WI38 (cell line): ENCODE results near the gene KRTAP10-6.
"Not testable (repeated sequence)": the region's sequence is repeated elsewhere in the genome, so short reads cannot be mapped to it uniquely, and the experiment has no call there.

Source experiments
- H3K4me3 ChIP-seq: 2 replicates; pipeline ENCODE4 v1.5.1; 2011; ENCODE audit warnings: low read depth, mild to moderate bottlenecking, control low read depth, low read length
- TF ChIP-seq, protein P1 (sequence below): IDR thresholded peaks from 2 replicates; pipeline ENCODE4 v1.5.1; 2012; ENCODE audit warnings: low read depth, mild to moderate bottlenecking, control low read depth, low read length

KRTAP10-6 gene

DNA sequence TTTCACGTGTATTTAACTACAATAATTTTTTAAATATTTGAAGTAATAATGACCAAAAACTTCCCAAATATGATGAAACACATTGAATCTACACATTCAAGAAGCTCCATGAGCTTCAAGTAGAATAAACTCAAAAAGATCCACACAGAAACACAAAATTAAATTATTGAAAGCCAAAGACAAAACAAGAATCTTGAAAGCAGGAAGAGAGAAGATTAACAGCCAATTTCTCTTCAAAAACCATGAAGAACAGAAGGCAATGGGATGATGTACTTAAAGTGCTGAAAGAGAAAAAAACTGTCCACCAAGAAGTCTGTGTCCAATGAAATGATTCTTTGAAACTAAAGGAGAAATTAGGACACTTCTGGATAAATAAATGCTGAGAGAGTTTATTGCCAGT, 39.8 kb upstream of the KRTAP10-6 start:
- TF ChIP-seq, protein P1, sequence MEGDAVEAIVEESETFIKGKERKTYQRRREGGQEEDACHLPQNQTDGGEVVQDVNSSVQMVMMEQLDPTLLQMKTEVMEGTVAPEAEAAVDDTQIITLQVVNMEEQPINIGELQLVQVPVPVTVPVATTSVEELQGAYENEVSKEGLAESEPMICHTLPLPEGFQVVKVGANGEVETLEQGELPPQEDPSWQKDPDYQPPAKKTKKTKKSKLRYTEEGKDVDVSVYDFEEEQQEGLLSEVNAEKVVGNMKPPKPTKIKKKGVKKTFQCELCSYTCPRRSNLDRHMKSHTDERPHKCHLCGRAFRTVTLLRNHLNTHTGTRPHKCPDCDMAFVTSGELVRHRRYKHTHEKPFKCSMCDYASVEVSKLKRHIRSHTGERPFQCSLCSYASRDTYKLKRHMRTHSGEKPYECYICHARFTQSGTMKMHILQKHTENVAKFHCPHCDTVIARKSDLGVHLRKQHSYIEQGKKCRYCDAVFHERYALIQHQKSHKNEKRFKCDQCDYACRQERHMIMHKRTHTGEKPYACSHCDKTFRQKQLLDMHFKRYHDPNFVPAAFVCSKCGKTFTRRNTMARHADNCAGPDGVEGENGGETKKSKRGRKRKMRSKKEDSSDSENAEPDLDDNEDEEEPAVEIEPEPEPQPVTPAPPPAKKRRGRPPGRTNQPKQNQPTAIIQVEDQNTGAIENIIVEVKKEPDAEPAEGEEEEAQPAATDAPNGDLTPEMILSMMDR: no peak
- H3K4me3 ChIP-seq: no peak overlapping the region

DNA sequence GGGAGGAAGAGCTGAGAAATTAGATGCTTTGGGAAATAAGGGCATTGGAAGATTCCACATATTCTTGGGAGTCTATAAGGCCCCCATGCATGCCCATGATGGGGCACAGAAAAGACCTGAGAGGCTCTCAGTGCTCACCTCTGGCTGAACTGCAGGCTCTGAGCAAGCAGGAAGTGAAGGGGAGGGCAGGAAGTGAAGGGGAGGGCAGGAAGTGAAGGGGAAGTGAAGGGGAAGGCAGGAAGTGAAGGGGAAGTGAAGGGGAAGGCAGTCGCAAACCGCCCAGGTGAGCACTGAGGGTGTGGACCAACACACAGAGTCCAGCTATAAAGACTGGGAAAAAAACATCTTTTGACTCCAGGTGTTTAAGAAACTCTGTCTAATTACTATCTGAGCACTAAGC, 38.1 kb upstream of the KRTAP10-6 start:
- TF ChIP-seq, protein P1: no peak
- H3K4me3 ChIP-seq: no peak overlapping the region

DNA sequence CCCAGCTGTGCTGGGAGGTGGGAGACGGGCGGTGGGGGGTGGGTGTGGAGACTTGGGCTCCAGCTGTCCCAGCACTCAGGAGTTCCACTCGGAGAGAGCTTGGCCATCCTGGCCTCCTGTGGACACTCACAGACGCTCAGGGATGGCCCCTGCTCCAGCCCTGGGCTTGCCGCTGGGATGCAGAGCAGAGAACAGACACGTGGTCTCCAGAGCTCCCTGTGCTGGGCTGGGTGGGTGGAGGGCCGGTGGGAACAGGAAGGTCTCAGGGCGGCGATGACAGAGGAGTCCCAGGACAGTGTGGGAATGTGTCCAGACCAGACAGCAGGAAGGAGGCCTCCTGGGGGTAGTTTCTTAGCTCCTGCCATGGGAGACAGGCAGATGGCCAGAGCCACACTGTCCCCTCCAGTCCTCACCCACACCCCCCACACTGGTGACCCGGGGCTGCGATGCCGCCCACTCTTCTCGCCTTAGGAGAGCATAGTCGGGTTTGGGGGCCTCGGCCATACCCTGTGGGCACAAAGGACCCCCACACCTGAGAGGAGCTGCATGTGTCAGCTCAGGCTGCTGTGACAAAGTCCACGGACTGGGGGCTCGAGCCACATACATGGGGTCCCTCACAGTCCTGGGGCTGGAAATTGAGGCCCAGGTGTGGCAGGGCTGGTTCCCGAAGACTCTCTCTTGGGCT, 36.5 kb upstream of the KRTAP10-6 start:
- TF ChIP-seq, protein P1: no peak
- no peak overlapping the region for H3K4me3 ChIP-seq

DNA sequence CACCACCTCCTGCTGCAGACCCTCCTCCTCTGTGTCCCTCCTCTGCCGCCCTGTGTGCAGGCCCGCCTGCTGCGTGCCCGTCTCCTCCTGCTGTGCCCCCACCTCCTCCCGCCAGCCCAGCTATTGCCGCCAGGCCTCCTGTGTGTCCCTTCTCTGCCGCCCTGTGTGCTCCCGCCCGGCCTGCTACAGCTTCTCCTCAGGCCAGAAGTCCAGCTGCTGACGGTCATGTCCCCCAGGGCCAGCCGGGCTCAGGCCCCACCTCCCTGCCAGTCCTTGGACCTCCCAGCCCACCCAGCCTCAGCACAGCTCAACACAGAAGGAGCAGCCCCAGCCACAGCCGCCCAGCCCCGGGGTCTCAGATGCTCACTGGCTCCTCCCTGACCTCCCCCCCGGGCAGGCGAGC, 35.5 kb upstream of the KRTAP10-6 start:
- not testable (repeated sequence) for H3K4me3 ChIP-seq

DNA sequence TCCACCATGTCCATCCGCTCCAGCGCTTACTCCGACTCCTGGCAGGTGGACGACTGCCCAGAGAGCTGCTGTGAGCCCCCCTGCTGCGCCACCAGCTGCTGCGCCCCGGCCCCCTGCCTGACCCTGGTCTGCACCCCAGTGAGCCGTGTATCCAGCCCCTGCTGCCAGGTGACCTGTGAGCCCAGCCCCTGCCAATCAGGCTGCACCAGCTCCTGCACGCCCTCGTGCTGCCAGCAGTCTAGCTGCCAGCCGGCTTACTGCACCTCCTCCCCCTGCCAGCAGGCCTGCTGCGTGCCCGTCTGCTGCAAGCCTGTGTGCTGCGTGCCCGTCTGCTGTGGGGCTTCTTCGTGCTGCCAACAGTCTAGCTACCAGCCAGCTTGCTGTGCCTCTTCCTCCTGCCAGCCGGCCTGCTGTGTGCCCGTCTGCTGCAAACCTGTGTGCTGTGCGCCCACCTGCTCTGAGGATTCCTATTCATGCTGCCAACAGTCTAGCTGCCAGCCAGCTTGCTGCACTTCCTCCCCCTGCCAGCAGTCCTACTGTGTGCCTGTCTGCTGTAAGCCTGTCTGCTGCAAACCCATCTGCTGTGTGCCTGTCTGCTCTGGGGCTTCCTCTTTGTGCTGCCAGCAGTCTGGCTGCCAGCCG, 35.0 kb upstream of the KRTAP10-6 start:
- not testable (repeated sequence) for H3K4me3 ChIP-seq

DNA sequence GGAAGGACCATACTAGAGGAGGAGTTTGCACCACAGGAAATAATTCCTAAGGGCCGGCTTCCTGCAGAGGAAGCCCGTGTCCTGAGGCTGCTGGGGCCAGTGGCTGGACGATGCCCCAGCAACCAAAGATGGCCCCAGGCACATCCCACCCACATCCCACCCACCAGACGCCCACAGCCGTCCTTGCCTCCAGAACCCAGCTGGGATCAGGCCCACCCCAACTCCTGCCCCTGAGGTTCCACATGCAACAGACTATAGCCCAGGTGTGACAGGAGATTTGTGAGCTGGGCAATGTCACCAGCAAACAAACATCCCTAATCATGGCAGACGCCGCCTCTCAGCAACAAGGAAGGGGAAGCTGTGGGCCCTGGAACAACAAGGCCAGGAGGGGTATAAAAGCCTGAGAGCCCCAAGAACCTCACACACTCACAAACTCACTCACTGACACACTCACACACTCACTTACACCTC, 34.4 kb upstream of the KRTAP10-6 start, which contains the start of gene KRTAP10-9:
Gene KRTAP10-9 (plus strand): TSS at position 421 of the 471 bp plus-strand sequence. CDS start 79 bp downstream, outside the sequence.
- TF ChIP-seq, protein P1: no peak
- H3K4me3 ChIP-seq: no peak within 1 kb of the TSS

DNA sequence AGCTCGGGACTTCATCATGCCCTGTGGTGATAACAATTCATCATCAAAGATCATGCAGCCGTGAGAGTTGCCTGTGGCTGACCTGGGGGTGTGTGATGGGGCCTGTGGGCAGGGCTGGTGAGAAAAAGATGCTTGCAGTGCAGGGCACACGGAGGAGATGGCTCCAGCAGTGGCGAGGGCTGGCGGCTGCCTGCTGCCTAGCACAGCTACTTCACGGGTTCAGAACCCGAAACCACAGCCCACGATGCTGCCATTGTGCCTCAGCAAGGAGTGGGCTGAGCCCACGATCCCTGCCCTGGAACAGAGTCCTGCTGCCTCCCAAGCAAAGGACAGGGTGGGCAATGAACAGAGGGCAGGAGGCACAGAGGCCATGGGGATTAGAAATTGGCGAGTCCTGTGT, 34.0 kb upstream of the KRTAP10-6 start:
- no peak overlapping the region for H3K4me3 ChIP-seq
- TF ChIP-seq, protein P1: no peak

DNA sequence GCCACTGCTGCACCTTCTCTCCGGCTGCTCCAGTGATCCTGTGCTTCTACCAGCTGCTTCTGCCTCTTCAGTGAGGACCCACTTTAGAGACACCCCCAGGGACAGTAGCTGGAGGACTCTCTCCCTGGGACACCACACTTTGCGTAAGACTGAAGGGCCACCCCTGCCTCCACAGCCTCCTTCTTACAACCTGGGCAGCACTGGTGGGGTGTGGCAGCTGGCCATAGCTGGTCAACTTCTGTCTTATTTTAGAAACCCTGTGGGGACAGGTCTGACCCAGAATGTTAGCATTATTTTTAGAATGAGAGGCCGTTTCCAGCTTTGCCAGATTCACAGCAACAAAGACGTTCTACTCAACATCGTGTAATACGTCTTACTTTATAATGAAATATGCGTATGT, 33.5 kb upstream of the KRTAP10-6 start:
- TF ChIP-seq, protein P1: no peak
- H3K4me3 ChIP-seq: no peak overlapping the region
